CD14-positive monocyte (primary cell): ENCODE measurements around the gene CCDC122. TPM values are rescaled to one million over a fixed set of nuclear protein-coding genes. Genes with fewer than 3 reads are reported as not detected.

ENCODE experiments used
- DNase-seq, 3 donors: peaks; one replicate each; pipeline ENCODE4 v3.0.0-alpha.2; 2011 to 2022
- H2AFZ ChIP-seq: 2 replicates; pipeline ENCODE4 v1.6.0; 2012; ENCODE audit warnings: mild to moderate bottlenecking, low read depth, low read length, inconsistent platforms; ENCODE audit not compliant: insufficient read depth, poor library complexity, severe bottlenecking
- H3K27ac ChIP-seq, 2 donors: 1 replicate in 1 of 2; 2 replicates in 1 of 2; pipeline ENCODE4 v1.5.1; 2012 to 2013; ENCODE audit warnings: low read length in 2 of 2, control low read depth in 1 of 2, inconsistent platforms in 1 of 2, low read depth in 1 of 2, mild to moderate bottlenecking in 1 of 2
- H3K27me3 ChIP-seq, 2 donors: one replicate each; pipeline versions ENCODE4 v1.6.0 to v1.6.1; 2011 to 2013; ENCODE audit warnings: low read length in 2 of 2; ENCODE audit not compliant: control insufficient read depth in 2 of 2, insufficient read depth in 2 of 2
- H3K36me3 ChIP-seq, 2 donors: replicated peaks in 1 of 2; 1 replicate in 1 of 2; 2 replicates in 1 of 2; pipeline versions ENCODE4 v1.5.1 to v1.6.1; 2012 to 2013; ENCODE audit warnings: low read length in 2 of 2, control low read depth in 1 of 2, inconsistent platforms in 1 of 2, mild to moderate bottlenecking in 1 of 2; ENCODE audit not compliant: insufficient read depth in 2 of 2, control insufficient read depth in 1 of 2
- H3K4me1 ChIP-seq, 2 donors: 1 replicate in 1 of 2; 2 replicates in 1 of 2; pipeline versions ENCODE4 v1.5.1 to v1.6.1; 2012 to 2013; ENCODE audit warnings: low read length in 2 of 2, control low read depth in 1 of 2, inconsistent platforms in 1 of 2, mild to moderate bottlenecking in 1 of 2, moderate library complexity in 1 of 2; ENCODE audit not compliant: insufficient read depth in 2 of 2, control insufficient read depth in 1 of 2
- H3K4me2 ChIP-seq: replicated peaks from 2 replicates; pipeline ENCODE3; 2012; ENCODE audit warnings: low read length, moderate library complexity, mild to moderate bottlenecking; ENCODE audit not compliant: poor library complexity, severe bottlenecking; ENCODE audit errors: extremely low read depth
- H3K4me3 ChIP-seq, 3 experiments: fragments of 200-600 bp in 1 of 3; sonication (generic) in 1 of 3; replicated peaks in 1 of 3; 1 replicate in 2 of 3; 2 replicates in 1 of 3; pipeline ENCODE4 v1.5.1; 2011 to 2013; ENCODE audit warnings: low read length in 3 of 3, mild to moderate bottlenecking in 3 of 3, control low read depth in 2 of 3, low read depth in 2 of 3, inconsistent platforms in 1 of 3, moderate library complexity in 1 of 3
- H3K79me2 ChIP-seq: 2 replicates; pipeline ENCODE4 v1.6.0; 2012; ENCODE audit warnings: mild to moderate bottlenecking, control low read depth, inconsistent platforms, low read length, moderate library complexity; ENCODE audit not compliant: insufficient read depth
- H3K9ac ChIP-seq: 2 replicates; pipeline ENCODE4 v1.6.0; 2017; ENCODE audit warnings: low read length, mild to moderate bottlenecking; ENCODE audit not compliant: insufficient read depth, poor library complexity, severe bottlenecking
- H3K9me3 ChIP-seq, 2 donors: replicated peaks in 1 of 2; 1 replicate in 1 of 2; 2 replicates in 1 of 2; pipeline versions ENCODE4 v1.5.1 to v1.6.1; 2012 to 2013; ENCODE audit warnings: low read length in 2 of 2, control low read depth in 1 of 2; ENCODE audit not compliant: control insufficient read depth in 1 of 2, insufficient read depth in 1 of 2
- H4K20me1 ChIP-seq: 2 replicates; pipeline ENCODE4 v1.6.0; 2012; ENCODE audit warnings: mild to moderate bottlenecking, low read length, control low read depth, moderate library complexity; ENCODE audit not compliant: insufficient read depth
- H3K27ac Mint-ChIP-seq, 7 donors: one replicate each; pipeline ENCODE4 v1.8.0; 2020; ENCODE audit warnings: mild to moderate bottlenecking in 7 of 7, mixed read lengths in 7 of 7, moderate library complexity in 6 of 7, inconsistent platforms in 2 of 7
- H3K27me3 Mint-ChIP-seq, 3 donors: one replicate each; pipeline ENCODE4 v1.8.0; 2021 to 2022; ENCODE audit warnings: low read depth in 3 of 3, mild to moderate bottlenecking in 3 of 3, mixed read lengths in 3 of 3, moderate library complexity in 3 of 3, inconsistent platforms in 1 of 3
- H3K36me3 Mint-ChIP-seq, 2 donors: one replicate each; pipeline ENCODE4 v1.8.0; 2020; ENCODE audit warnings: mixed read lengths in 2 of 2, inconsistent platforms in 1 of 2, mild to moderate bottlenecking in 1 of 2
- H3K4me1 Mint-ChIP-seq: one replicate; pipeline ENCODE4 v1.8.0; 2020; ENCODE audit warnings: mild to moderate bottlenecking, mixed read lengths
- H3K4me3 Mint-ChIP-seq, 2 donors: one replicate each; pipeline ENCODE4 v1.8.0; 2020; ENCODE audit warnings: mild to moderate bottlenecking in 2 of 2, mixed read lengths in 2 of 2, moderate library complexity in 1 of 2
- H3K9me3 Mint-ChIP-seq, 7 donors: one replicate each; pipeline ENCODE4 v1.8.0; 2020 to 2022; ENCODE audit warnings: mixed read lengths in 7 of 7, mild to moderate bottlenecking in 6 of 7, moderate library complexity in 6 of 7, inconsistent platforms in 2 of 7
- CTCF ChIP-seq: fragments of 200-600 bp; IDR thresholded peaks from one replicate; pipeline ENCODE4 v1.8.0; 2022; ENCODE audit warnings: antibody characterized with exemption, mild to moderate bottlenecking
- WGBS: methylation state at CpG from one replicate; pipeline ENCODE4 v1.1.5; 2013; ENCODE audit warnings: missing lambda C conversion rate; ENCODE audit not compliant: insufficient coverage; 5-methylcytosine and 5-hydroxymethylcytosine counted together
- intact Hi-C, 2 donors: fragments of 100-400 bp; cut with micrococcal nuclease; formaldehyde crosslinking; loops; one replicate each; pipeline versions ENCODE4 v1.15.0 to v1.15.1; 2023
- polyA plus RNA-seq, 3 donors: library from polyadenylated mRNA; depleted of rRNA in 1 of 3; unstranded in 2 of 3; stranded (reverse) in 1 of 3; fragments of 300-500 nt in 2 of 3; fragments of >200 nt in 1 of 3; fragmentation: Illumina TruSeq in 2 of 3; gene quantifications; 1 replicate in 2 of 3; 2 replicates in 1 of 3; pipeline ENCODE4 v1.2.3, GENCODE V29; 2012 to 2021

CCDC122 gene
- polyA plus RNA-seq, 3 donors = 0.16 to 8.0 (median 0.52) TPM

- intact Hi-C loops = loop anchor here in 1 of 2 donors (10.0 kb wide), 1 partner anchor 1206 kb away; no protein-coding TSS in a partner anchor
Measured at GRCh38 chr13:43800828-43801227, 78.7 kb downstream of the CCDC122 start.

DNA sequence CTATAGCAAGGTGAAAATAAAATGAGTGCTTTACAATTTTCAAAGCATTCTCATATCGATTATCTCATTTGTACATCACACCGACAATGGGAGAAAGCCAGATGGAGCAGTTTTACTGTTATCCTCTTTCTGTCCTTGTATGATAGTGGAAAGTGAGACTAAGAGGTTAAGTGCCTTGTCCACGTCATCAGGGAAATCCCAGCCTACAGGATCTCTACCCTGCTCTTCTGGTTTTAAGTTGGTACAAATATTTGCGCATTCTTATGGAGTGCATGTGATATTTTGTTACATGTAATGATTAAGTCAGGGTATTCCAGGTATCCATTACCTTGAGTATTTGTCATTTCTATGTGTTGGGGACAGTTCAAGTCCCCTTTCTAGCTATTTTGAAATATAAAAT, 80.3 kb downstream of the CCDC122 start:
- Histone ChIP-seq H3K79me2 (no peaks in the 10 kb centered on the region), H3K27me3 (no peaks in the 10 kb centered on the region), H3K9me3 (no peaks in the 10 kb centered on the region), H3K9ac (no peak overlapping the region), H4K20me1 (no peaks in the 10 kb centered on the region), H3K4me2 (no peak overlapping the region), H3K4me1 (no peaks in the 10 kb centered on the region), H2AFZ (no peak overlapping the region), H3K36me3 (no peaks in the 10 kb centered on the region), H3K27ac (no peak overlapping the region), H3K4me3 (no peak overlapping the region)
- H3K4me3 Mint-ChIP-seq = no peak overlapping the region
- no peaks in the 10 kb centered on the region for H3K4me1 Mint-ChIP-seq
- H3K9me3 Mint-ChIP-seq = no peaks in the 10 kb centered on the region
- no CpG with 5 or more reads among the region's 4 CpGs for WGBS
- no peaks in the 10 kb centered on the region for H3K36me3 Mint-ChIP-seq
- no peak for DNase-seq
- peaks cover 0 to 6% (median 3%) of the 10 kb centered on the region in 3 donors for H3K27me3 Mint-ChIP-seq
- intact Hi-C loops = no loop called here
- TF ChIP-seq CTCF = no peak
- no peak overlapping the region for H3K27ac Mint-ChIP-seq

More at GRCh38 chr13:43800828-43801227, 78.7 kb downstream of the CCDC122 start:
- DNase-seq = no peak
- no peak overlapping the region for H3K4me3 ChIP-seq
- H3K36me3 ChIP-seq = no peaks in the 10 kb centered on the region
- H4K20me1 ChIP-seq = no peaks in the 10 kb centered on the region
- no peak overlapping the region for H3K9ac ChIP-seq
- Mint-ChIP-seq H3K4me1 (peaks cover 4% of the 10 kb centered on the region), H3K4me3 (no peak overlapping the region), H3K36me3 (no peaks in the 10 kb centered on the region), H3K9me3 (no peaks in the 10 kb centered on the region), H3K27ac (no peak overlapping the region), H3K27me3 (peaks cover 0 to 4% (median 4%) of the 10 kb centered on the region in 3 donors)
- no peak overlapping the region for H3K27ac ChIP-seq
- no peaks in the 10 kb centered on the region for H3K9me3 ChIP-seq
- H3K27me3 ChIP-seq = no peaks in the 10 kb centered on the region
- WGBS = no CpG with 5 or more reads among the region's 3 CpGs
- no peak overlapping the region for H3K4me2 ChIP-seq
- no peak for TF ChIP-seq CTCF
- H2AFZ ChIP-seq = no peak overlapping the region
- H3K79me2 ChIP-seq = no peaks in the 10 kb centered on the region
- no peaks in the 10 kb centered on the region for H3K4me1 ChIP-seq
